Inflammatory macrophage (primary cell): ENCODE measurements around the gene MKRN1.
"Not testable (repeated sequence)": the region's sequence is repeated elsewhere in the genome, so short reads cannot be mapped to it uniquely, and the experiment has no call there.

Source experiments
- DNase-seq, 2 donors: peaks; one replicate each; pipeline ENCODE4 v3.0.0-alpha.2; 2020 to 2022
- total RNA-seq, 18 experiments: gene quantifications; one replicate each; lab custom pipeline; 2026; ENCODE audit warnings: mixed read lengths in 6 of 18, inconsistent platforms in 2 of 18; lab: John Stamatoyannopoulos, UW

The MKRN1 gene, protein sequence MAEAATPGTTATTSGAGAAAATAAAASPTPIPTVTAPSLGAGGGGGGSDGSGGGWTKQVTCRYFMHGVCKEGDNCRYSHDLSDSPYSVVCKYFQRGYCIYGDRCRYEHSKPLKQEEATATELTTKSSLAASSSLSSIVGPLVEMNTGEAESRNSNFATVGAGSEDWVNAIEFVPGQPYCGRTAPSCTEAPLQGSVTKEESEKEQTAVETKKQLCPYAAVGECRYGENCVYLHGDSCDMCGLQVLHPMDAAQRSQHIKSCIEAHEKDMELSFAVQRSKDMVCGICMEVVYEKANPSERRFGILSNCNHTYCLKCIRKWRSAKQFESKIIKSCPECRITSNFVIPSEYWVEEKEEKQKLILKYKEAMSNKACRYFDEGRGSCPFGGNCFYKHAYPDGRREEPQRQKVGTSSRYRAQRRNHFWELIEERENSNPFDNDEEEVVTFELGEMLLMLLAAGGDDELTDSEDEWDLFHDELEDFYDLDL
- 75.3 to 142 (median 102) reads per million in 18 experiments for total RNA-seq

- DNase-seq, result peak; percentile 93 to 96
Measured at GRCh38 chr7:140479062-140479738, at the start of gene MKRN1. MKRN1 (minus strand) TSS chr7:140479505; CDS start chr7:140479344, 161 bp downstream.

DNA sequence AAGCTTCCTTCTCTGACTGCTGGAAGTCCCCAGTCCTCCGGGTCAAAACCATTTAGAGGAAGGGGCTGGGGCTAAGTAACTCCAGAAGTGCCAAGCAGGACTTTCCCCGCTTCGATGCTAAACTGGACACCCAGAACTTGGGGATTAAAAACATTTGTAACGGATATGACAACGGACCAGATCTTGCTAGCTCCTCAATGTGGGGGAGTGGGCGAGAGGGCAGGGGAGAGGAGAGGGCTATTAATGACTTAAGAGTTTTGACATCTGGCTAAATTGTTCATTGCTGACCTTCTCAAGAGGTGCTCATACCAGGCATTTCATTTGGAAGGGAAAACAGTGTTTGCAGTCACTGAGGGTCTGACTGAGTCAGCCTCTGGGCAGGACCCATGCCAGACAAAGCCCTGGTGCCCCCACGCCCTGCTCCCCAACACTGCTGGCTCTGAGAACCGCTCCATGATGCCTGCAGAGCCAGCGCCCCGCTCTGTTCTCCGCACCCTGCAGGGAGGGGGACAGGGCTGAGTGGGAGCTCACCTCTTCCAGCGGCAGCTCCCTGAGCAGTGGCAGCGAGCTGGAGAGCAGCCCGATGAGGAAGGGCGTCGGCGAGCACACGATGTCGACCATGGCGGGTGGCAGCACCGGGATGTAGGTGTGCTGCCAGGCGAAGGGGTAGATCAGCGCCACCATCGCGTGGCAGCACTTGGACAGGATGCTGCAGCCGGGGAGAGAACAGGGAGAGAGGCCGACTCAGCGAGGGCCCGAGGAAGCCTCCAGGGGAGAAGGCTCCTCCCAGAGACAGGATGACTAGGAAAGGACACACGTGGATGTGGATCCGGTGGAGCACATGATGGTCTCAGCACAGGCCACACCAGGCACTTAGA is 47.7 kb upstream of the MKRN1 start:
- no peak for DNase-seq

DNA sequence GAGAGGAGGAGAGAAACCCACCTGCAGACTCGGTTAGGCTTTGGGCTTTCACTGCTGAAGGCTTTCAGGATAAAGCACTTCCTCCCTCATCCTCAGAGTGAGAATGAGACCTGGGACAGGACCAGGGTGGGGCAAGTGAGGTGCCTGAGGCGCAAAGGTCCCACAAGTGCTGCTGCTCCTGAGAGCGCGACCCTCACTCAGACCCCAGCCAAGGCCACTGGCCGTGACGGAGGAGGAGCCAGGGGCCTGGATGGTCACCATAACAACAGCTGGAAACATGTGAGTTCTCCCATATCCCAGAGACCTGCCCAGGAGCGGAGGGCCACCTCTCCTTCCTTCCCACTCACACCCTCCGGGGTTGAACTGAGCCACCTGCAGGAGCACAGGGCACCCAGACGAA is 46.9 kb upstream of the MKRN1 start:
- no peak for DNase-seq

GRCh38 chr7:140525743-140526142 is 46.4 kb upstream of the MKRN1 start:
- DNase-seq, result no peak

DNA sequence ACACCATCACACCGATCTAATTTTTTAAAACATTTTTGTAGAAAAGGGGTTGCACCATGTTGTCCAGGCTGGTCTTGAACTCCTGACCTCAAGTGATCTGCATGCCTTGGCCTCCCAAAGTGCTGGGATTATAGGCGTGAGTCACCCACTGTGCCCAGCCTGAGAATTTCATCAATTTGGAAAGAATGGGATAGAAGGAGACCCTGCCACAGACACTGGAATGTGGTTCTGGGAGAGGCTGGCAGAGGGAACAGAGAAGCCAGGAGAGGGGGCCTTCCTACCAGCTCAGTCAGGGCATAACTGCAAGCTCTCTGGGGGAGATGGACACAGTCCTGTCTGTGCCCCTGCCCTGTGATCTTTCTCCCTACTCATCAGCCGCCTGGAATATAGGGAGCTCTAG is 42.1 kb upstream of the MKRN1 start:
- DNase-seq, result no peak

- DNase-seq, result no peak
Measured at GRCh38 chr7:140519007-140519399, 39.7 kb upstream of the MKRN1 start.

DNA sequence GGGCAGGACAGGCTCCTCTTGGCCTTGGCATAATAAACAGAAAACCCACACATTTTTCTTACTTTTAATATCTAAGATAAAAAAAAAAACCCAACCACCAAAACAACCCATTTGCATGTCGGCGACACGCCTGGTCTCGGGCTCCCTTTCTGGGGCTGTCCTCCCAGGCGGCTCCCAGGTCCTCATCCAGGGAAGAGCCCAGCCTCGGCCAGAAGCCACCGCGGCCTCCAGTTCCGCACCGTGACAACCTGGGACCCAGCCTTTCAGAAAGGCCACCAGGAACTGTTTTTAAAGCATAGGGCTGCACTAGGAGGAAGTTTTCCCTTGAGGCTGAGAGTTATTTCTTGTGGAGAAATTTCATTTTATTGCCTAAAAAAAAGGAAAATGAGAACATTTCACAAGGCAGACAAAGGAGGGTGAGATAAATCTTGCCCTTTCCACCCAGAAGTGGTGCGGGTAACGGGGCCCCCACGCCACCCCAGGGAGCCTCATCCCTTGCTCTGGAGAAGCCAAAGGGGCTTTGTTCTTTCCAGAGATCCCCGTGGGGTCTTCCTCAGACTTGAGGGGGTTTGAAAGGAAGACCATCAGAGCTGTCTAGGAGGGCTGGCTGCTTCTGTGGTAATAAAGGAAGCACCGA is 39.2 kb upstream of the MKRN1 start:
- DNase-seq, result no peak

- peak; percentile 79 to 87 for DNase-seq
Measured at GRCh38 chr7:140517546-140518369, 38.5 kb upstream of the MKRN1 start.

GRCh38 chr7:140512317-140513000 is 33.2 kb upstream of the MKRN1 start:
- no peak for DNase-seq

DNA sequence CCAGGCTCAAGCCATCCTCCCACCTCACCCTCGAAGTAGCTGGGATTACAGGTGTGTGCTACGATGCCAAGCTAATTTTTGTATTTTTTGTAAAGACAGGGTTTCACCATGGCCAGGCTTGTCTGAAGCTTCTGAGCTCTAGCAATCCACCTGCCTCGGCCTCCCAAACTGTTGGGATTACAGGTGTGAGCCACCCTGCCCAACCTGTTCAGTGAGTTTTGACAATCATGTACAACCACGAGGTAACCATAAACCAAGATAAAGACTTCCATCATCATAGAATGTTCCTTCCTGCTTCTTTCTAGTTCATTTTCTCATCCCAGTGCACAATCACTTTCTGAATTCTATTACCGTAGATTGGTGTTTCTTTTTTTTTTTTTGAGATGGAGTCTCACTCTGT is 30.5 kb upstream of the MKRN1 start:
- DNase-seq, result no peak

DNA sequence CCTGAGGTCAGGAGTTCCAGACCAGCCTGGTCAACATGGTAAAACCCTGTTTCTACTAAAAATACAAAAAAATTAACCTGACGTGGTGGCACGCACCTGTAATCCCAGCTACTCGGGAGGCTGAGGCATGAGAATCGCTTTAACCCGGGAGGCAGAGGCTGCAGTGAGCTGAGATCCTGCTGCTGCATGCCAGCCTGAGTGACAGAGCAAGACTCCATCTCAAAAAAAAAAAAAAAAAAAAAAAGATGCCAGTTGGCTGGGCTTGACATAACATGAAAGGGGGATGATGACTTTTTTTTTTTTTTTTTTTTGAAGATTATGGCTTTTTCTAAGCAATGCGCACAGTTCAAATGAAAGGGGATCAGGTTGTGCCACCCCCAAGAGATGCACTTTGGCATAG is 28.3 kb upstream of the MKRN1 start:
- DNase-seq, result not testable (repeated sequence)

DNA sequence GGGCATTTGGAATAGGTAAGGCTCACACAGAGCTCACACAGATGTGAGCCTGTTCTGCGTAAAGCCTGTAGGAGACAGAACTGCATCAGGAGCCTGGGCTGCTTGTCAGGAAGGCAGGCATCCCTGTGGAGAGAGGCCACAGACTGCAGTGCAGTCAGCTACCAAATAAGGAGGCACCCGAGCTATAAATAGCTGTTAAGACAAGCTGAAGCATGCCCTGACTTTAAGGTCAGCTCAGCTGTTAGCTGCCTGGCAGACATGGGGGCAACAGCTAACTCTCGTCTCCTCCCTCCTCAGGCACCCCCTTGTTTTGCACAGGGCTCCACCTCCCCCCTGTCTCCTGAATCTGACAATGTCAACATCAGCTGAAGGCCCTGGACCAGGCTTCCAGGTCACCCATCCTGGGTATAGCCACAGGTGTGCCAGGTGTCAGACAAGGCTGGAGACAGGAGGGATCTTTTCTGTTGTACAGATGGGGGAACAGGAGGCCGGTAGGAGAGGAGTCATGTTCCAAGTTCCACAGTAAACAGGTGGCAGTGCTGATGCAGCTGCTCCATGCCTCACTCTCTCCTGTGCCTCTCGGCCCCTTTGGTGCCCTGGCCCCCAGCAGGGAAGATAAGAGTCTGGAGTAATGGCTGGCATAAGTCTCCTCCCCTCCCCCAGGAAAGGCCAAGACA is 27.6 kb upstream of the MKRN1 start:
- DNase-seq, result no peak

- no peak for DNase-seq
Measured at GRCh38 chr7:140501966-140502365, 22.7 kb upstream of the MKRN1 start.

DNA sequence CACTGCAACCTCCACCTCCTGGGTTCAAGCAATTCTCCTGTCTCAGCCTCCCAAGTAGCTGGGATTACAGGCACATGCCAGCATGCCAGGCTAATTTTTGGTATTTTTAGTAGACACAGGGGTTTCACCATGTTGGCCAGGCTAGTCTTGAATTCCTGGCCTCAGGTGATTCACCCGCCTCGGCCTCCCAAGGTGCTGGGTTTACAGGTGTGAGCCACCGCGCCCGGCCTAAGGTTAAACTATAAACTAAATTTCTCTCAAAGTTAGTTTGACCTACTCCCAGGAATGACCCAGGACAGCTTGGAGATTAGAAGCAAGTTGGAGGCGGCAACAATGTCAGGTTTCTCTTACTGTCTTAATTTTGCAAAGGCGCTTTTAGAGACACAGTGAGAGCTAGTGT is 18.5 kb upstream of the MKRN1 start:
- DNase-seq, result not testable (repeated sequence)

DNA sequence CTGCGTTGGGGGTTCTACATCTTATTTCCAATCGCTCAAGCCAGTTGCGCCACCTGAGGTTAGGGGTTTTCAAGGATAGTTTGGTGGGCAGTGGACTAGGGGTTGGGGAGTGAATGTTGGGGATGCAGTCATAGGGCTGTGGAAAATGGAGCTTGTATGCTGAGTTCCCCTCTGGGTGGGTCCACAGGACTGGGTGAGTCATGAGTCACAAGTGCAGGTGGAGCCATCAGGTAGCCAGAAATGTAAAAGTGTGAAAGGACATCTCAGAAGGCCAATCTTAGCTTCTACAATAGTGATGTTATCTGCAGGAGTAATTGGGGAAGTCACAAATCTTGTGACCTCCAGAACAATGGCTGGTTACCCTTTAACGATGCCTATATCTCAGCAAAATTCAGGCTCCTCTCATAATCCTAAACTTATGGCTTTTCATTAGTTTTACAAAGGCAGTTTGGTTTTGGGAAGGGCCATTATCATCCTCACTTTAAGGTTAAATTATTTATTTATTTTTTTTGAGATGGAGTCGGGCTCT is 18.0 kb upstream of the MKRN1 start:
- DNase-seq, result no peak

- no peak for DNase-seq
Measured at GRCh38 chr7:140495514-140496097, 16.3 kb upstream of the MKRN1 start.

DNA sequence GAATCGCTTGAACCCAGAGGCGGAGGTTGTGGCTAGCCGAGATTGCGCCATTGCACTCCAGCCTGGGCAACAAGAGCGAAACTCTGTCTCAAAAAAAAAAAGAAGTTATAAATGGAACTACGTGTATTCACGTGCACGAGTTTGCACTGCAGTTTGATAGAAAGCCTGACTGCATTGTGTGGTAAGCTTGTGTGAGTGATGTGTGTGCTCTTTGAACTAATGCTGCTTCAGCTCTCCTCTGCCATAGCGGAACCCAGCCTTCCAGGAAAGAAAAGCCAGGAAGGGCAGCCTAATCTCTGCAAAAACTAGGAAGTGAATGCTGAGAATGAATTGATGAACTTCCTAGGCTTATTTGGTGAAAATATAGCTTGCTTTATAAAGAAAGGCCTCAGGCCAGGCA is 15.6 kb upstream of the MKRN1 start:
- peak; percentile 79 to 88 for DNase-seq

- peak; percentile 71 to 74 for DNase-seq
Measured at GRCh38 chr7:140489026-140489359, 9.7 kb upstream of the MKRN1 start.

DNA sequence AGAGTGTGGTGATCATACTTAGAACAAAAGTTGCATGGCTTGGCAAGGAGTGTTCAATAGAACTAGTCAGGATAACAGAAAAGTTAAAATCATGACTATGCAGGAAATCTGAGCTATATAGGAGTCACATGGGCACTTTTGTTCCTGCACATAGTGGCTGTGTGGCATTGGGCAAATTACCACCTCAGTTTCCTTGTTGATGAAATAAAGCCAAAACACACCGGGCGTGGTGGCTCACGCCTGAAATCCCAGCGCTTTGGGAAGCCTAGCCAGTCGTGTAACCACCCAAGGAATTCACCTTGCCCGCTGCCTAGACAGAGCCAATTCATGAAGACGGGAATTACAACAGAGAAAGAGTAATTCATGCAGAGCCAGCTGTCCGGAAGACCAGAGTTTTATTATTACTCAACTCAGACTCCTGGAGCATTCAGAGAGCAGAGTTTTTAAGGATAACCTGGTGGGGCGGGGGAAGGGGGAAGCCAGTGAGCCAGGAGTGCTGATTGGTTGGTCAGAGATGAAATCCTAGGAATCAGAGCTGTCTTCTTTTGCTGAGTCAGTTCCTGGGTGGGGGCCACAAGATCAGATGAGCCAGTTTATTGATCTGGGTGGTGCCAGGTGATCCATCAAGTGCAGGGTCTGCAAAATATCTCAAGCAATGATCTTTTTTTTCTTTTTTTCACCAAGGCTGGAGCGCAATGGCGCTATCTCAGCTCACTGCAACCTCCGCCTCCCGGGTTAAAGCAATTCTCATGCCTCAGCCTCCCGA is 6.4 kb upstream of the MKRN1 start:
- DNase-seq, result no peak
